OCI-LY3 (cell line): Measurements from ENCODE around the gene MUC20.
"Not testable (repeated sequence)": the region's sequence is repeated elsewhere in the genome, so short reads cannot be mapped to it uniquely, and the experiment has no call there.

Experiments
- CTCF ChIP-seq: fragments of 200-600, 300-600 bp; sonication (generic); IDR thresholded peaks from 2 replicates; pipeline ENCODE4 v1.5.1; 2014; ENCODE audit warnings: antibody characterized with exemption, low read length, low read depth
- EZH2phosphoT487 ChIP-seq: fragments of 200-600 bp; shearing (Covaris generic); IDR thresholded peaks from 2 replicates; pipeline ENCODE4 v1.6.1; 2018; ENCODE audit warnings: antibody characterized with exemption, mixed run types, low read depth

GRCh38 chr3:195673711-195674110, 47.1 kb upstream of the MUC20 start:
- not testable (repeated sequence) for TF ChIP-seq CTCF, EZH2phosphoT487
